ENCODE measurements around the gene PIAS4. TPM values are rescaled to one million over a fixed set of nuclear protein-coding genes. Genes with fewer than 3 reads are reported as not detected.

PIAS4 gene
- total RNA-seq, 1 experiment from 2014 or later, result 54.4 TPM

- no peak overlapping the region for H3K4me3 ChIP-seq (ENCODE audit: insufficient read depth, low read depth, low read length)
- H3K36me3 ChIP-seq (replicated peaks; ENCODE audit: control insufficient read depth, insufficient read depth, low read length), result peaks cover 10% of the 10 kb centered on the region
- H3K27me3 ChIP-seq (ENCODE audit: control insufficient read depth, insufficient read depth, low read length), result no peaks in the 10 kb centered on the region
- DNase-seq, result no peak
Measured at GRCh38 chr19:4035018-4035566, 27.6 kb downstream of the PIAS4 start.

GRCh38 chr19:4035582-4035981, 28.0 kb downstream of the PIAS4 start:
- Histone ChIP-seq H3K27me3 (ENCODE audit: control insufficient read depth, insufficient read depth, low read length) (no peaks in the 10 kb centered on the region), H3K4me3 (ENCODE audit: insufficient read depth, low read depth, low read length) (no peak overlapping the region), H3K36me3 (replicated peaks; ENCODE audit: control insufficient read depth, insufficient read depth, low read length) (peaks cover 10% of the 10 kb centered on the region)
- DNase-seq, result no peak

- no peak for DNase-seq
- Histone ChIP-seq H3K4me3 (ENCODE audit: insufficient read depth, low read depth, low read length) (no peak overlapping the region), H3K27me3 (ENCODE audit: control insufficient read depth, insufficient read depth, low read length) (no peaks in the 10 kb centered on the region), H3K36me3 (replicated peaks; ENCODE audit: control insufficient read depth, insufficient read depth, low read length) (peaks cover 10% of the 10 kb centered on the region)
Measured at GRCh38 chr19:4036576-4037300, 29.2 kb downstream of the PIAS4 start.

DNA sequence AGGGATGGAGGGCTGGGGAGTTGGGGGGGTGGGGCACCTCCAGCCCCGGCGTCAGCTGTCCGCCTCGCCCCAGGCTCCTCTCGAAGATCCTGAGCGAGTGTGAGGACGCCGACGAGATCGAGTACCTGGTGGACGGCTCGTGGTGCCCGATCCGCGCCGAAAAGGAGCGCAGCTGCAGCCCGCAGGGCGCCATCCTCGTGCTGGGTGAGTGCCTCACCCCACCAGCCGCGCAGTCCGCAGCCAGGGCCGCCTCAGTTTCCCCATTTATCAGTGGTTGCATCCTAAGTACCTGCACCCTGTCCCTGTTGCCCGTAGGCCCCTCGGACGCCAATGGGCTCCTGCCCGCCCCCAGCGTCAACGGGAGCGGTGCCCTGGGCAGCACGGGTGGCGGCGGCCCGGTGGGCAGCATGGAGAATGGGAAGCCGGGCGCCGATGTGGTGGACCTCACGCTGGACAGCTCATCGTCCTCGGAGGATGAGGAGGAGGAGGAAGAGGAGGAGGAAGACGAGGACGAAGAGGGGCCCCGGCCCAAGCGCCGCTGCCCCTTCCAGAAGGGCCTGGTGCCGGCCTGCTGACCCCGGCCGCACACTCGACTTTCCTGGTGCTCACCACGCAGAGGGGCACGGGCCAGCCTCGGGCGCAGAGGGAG, 29.9 kb downstream of the PIAS4 start:
- no peaks in the 10 kb centered on the region for H3K27me3 ChIP-seq (ENCODE audit: control insufficient read depth, insufficient read depth, low read length)
- H3K4me3 ChIP-seq (ENCODE audit: insufficient read depth, low read depth, low read length), result no peak overlapping the region
- no peak for DNase-seq
- H3K36me3 ChIP-seq (replicated peaks; ENCODE audit: control insufficient read depth, insufficient read depth, low read length), result peaks cover 10% of the 10 kb centered on the region

DNA sequence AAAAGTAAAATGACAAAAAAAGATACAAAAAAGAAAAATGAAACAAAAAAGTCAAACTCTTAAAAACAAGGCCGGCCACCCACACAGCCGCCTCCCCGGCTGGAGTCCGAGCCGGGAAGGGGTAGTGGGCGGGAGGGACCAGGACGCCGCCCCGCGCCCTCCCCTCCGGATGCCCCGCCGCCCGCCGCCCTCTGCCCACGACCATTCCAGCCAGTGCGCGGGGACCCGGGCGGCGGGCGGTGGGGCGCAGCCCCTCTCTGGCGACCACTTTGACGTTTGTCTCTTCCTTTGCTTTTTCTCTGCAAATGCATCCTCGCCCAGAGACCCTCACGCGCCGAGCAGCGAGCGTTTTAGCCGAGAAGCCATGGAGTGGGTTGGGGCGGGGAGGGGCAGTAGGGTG, 30.5 kb downstream of the PIAS4 start:
- Histone ChIP-seq H3K27me3 (ENCODE audit: control insufficient read depth, insufficient read depth, low read length) (no peaks in the 10 kb centered on the region), H3K4me3 (ENCODE audit: insufficient read depth, low read depth, low read length) (no peak overlapping the region), H3K36me3 (replicated peaks; ENCODE audit: control insufficient read depth, insufficient read depth, low read length) (peaks cover 10% of the 10 kb centered on the region)
- DNase-seq, result peak; percentile 79

GRCh38 chr19:4038661-4039423, 31.3 kb downstream of the PIAS4 start:
- H3K4me3 ChIP-seq (ENCODE audit: insufficient read depth, low read depth, low read length), result no peak overlapping the region

GRCh38 chr19:4042064-4042730, 34.7 kb downstream of the PIAS4 start:
- Histone ChIP-seq H3K27me3 (ENCODE audit: control insufficient read depth, insufficient read depth, low read length) (no peaks in the 10 kb centered on the region), H3K4me3 (ENCODE audit: insufficient read depth, low read depth, low read length) (no peak overlapping the region), H3K36me3 (replicated peaks; ENCODE audit: control insufficient read depth, insufficient read depth, low read length) (no peaks in the 10 kb centered on the region; the same call in 1 of the 2 replicates)
- no peak for DNase-seq

More at GRCh38 chr19:4038661-4039423, 31.3 kb downstream of the PIAS4 start:
- DNase-seq, result no peak
- Histone ChIP-seq H3K27me3 (ENCODE audit: control insufficient read depth, insufficient read depth, low read length) (no peaks in the 10 kb centered on the region), H3K36me3 (replicated peaks; ENCODE audit: control insufficient read depth, insufficient read depth, low read length) (peaks cover 9% of the 10 kb centered on the region)

DNA sequence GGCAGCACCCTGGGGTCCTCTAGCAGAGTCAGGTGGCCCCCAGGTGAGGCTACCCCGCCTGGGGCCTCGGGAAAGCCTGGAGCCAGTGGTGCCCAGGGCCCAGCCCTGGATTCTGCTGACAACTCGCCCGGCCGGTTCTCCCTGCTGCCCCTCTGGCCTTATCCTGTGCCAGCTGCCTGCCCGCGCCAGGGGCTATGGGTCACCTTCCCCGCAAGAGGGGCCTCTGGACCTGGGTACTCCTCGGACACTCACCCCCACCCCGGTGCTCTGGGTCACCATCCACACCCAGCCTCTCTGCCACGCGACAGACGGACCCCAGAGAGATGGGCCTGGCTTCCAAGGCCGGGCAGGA, 35.2 kb downstream of the PIAS4 start:
- Histone ChIP-seq H3K36me3 (replicated peaks; ENCODE audit: control insufficient read depth, insufficient read depth, low read length) (no peaks in the 10 kb centered on the region; the same call in 1 of the 2 replicates), H3K27me3 (ENCODE audit: control insufficient read depth, insufficient read depth, low read length) (no peaks in the 10 kb centered on the region), H3K4me3 (ENCODE audit: insufficient read depth, low read depth, low read length) (no peak overlapping the region)
- peak; percentile 80 for DNase-seq

GRCh38 chr19:4043401-4043800, 35.9 kb downstream of the PIAS4 start:
- H3K36me3 ChIP-seq (replicated peaks; ENCODE audit: control insufficient read depth, insufficient read depth, low read length), result no peaks in the 10 kb centered on the region; the same call in 1 of the 2 replicates
- DNase-seq, result peak; percentile 88
- H3K27me3 ChIP-seq (ENCODE audit: control insufficient read depth, insufficient read depth, low read length), result no peaks in the 10 kb centered on the region
- H3K4me3 ChIP-seq (ENCODE audit: insufficient read depth, low read depth, low read length), result no peak overlapping the region

DNA sequence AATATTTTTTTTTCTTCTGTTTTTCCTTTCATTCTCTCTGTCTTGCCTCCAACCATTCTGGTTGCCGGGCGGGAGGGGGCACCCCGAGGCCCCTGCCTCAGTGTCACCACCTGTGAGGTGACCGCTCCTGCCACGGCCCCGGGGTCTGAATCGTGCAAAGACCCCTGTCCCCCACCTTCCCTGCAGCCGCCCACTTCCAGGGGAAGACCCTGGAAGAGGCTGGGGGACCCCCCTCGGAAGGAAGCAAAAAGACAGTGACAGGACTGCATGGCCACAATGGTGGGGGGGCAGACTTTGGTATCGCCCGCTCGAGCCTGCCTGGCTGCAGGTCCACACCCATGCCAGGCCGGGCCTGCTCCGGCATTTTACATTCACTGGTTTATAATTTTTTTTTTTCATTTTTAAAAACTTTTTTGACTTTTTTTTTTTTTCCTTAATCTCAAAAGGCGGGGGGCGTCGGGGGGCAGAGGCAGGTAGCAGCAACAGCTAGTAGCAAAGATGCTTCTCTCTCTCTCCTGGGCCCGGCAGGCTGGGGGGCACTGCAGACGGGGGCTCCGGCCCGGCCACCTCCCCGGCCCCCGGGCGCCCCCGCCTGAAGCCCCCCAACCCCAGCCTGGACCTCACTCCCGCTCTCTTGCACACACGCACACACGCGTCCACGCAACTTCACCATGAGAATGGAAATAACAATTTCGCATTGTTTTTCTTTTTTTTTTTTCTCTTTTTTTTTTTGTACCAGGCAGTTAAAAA, 36.6 kb downstream of the PIAS4 start:
- DNase-seq, result peak; percentile 73
- no peaks in the 10 kb centered on the region; the same call in 1 of the 2 replicates for H3K36me3 ChIP-seq (replicated peaks; ENCODE audit: control insufficient read depth, insufficient read depth, low read length)
- no peaks in the 10 kb centered on the region for H3K27me3 ChIP-seq (ENCODE audit: control insufficient read depth, insufficient read depth, low read length)
- H3K4me3 ChIP-seq (ENCODE audit: insufficient read depth, low read depth, low read length), result no peak overlapping the region

DNA sequence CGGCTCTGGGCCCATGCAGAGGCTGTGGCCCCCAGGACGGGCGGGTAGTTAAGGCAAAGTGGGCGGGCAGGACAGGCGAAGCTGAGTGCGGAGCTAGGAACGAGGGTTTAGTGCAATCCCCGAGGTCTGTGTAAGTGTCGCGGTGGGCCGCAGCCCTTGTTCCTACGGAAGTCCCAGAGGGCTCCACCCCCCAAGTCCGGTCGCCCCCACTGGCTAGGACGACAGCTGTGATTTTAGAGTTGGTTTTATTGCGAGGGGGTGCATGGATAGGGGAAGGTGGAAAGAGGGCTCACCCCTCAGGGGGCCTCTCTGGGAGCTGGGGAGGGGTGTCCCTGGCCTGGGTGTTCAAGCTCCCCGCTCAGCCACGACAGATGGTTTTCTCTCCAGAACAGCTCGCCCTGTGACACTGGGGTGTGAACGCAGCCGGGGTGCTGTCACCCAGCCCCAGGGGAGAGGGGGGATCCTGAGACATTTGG, 37.5 kb downstream of the PIAS4 start:
- Histone ChIP-seq H3K36me3 (replicated peaks; ENCODE audit: control insufficient read depth, insufficient read depth, low read length) (no peaks in the 10 kb centered on the region; the same call in 1 of the 2 replicates), H3K4me3 (ENCODE audit: insufficient read depth, low read depth, low read length) (no peak overlapping the region), H3K27me3 (ENCODE audit: control insufficient read depth, insufficient read depth, low read length) (no peaks in the 10 kb centered on the region)
- peak; percentile 82 for DNase-seq

DNA sequence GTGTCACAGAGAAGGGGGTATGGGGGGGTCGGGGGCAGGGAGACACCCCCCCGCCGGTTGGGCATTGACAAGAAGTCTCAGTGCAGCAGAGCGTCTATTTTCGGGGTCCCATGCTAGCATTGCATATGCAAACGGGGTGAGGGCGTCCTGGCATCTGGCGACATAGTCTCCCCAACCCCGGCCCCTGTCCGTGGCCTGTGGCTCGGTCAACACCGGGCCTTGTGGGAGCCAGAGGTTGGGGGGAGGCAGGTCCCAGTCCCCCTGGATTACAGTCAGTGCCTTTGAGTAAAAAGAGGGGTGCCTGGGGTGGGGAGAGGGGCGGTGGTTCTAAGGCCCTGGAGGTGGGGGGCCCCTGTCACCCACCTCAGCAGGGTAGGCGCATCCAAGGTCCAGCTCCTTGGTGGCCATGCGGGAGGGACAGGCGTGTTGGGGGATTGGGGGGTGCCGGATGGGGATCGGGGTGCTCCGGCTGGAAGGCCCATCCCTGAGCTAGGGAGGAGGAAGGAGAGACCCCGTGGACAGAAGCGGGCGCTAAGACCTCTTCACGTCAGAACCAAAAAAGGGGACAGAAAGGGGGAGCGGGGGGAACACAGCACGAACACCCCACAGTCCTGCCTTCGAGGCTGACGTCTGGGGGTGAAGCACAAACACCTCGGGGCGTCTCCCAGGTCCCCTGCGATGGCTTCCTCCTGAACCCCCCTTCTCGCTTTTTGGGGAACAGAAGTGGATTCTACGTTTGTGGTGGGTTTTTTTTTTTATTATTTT, 38.2 kb downstream of the PIAS4 start:
- no peak overlapping the region for H3K4me3 ChIP-seq (ENCODE audit: insufficient read depth, low read depth, low read length)
- peaks cover 2% of the 10 kb centered on the region for H3K36me3 ChIP-seq (replicated peaks; ENCODE audit: control insufficient read depth, insufficient read depth, low read length)
- no peak for DNase-seq
- H3K27me3 ChIP-seq (ENCODE audit: control insufficient read depth, insufficient read depth, low read length), result no peaks in the 10 kb centered on the region

GRCh38 chr19:4046362-4046691, 38.8 kb downstream of the PIAS4 start:
- no peak for DNase-seq
- no peaks in the 10 kb centered on the region for H3K27me3 ChIP-seq (ENCODE audit: control insufficient read depth, insufficient read depth, low read length)
- H3K36me3 ChIP-seq (replicated peaks; ENCODE audit: control insufficient read depth, insufficient read depth, low read length), result peaks cover 2% of the 10 kb centered on the region
- no peak overlapping the region for H3K4me3 ChIP-seq (ENCODE audit: insufficient read depth, low read depth, low read length)

Measured in H7 (cell line).